OCI-LY7 (cell line): ENCODE data around the gene FSHR. TPM values are rescaled to one million over a fixed set of nuclear protein-coding genes. Genes with fewer than 3 reads are reported as not detected.

Experiments used
- BruUV-seq: library from RNA; stranded (reverse); fragments of 400-500 nt; replicated peaks from 2 replicates; lab custom pipeline; 2021; lab: Mats Ljungman, UMichigan
- CTCF ChIA-PET: fragments of 300-600 bp; sonication (Branson Sonifier 250); formaldehyde crosslinking; loops from one replicate; lab custom pipeline; 2022; ENCODE audit warnings: antibody characterized with exemption; ENCODE audit not compliant: unreplicated experiment; lab: Charles Lee
- POLR2A ChIA-PET: fragments of 300-600 bp; sonication (Branson Sonifier 250); formaldehyde crosslinking; loops from one replicate; lab custom pipeline; 2022; ENCODE audit warnings: antibody characterized with exemption; lab: Charles Lee
- DNase-seq: peaks from one replicate; pipeline ENCODE4 v3.0.0-alpha.2; 2015; ENCODE audit warnings: low spot score
- H2AFZ ChIP-seq: fragments of 200-600 bp; sonication (generic), shearing (Covaris generic); 2 replicates; pipeline ENCODE4 v1.6.1; 2014; ENCODE audit warnings: mild to moderate bottlenecking, antibody characterized with exemption, low read length, moderate library complexity
- H3K27ac ChIP-seq: fragments of 200-600 bp; sonication (generic); 2 replicates; pipeline ENCODE4 v1.5.1; 2014; ENCODE audit warnings: mixed run types, low read depth, mild to moderate bottlenecking, moderate library complexity, low read length, inconsistent platforms; ENCODE audit not compliant: poor library complexity, severe bottlenecking
- H3K36me3 ChIP-seq: fragments of 200-600 bp; sonication (generic); 2 replicates; pipeline ENCODE4 v1.6.1; 2014; ENCODE audit warnings: mild to moderate bottlenecking, antibody characterized with exemption, low read length, moderate library complexity, mixed read lengths; ENCODE audit not compliant: insufficient read depth
- H3K4me1 ChIP-seq: fragments of 200-600 bp; sonication (generic); 2 replicates; pipeline ENCODE4 v1.5.1; 2014; ENCODE audit warnings: mild to moderate bottlenecking, low read length; ENCODE audit not compliant: insufficient read depth, poor library complexity, severe bottlenecking
- H3K4me2 ChIP-seq: fragments of 200-600 bp; sonication (generic); 2 replicates; pipeline ENCODE4 v1.6.1; 2014; ENCODE audit warnings: mild to moderate bottlenecking, low read length
- H3K4me3 ChIP-seq: fragments of 200-600 bp; sonication (generic); 2 replicates; pipeline ENCODE4 v1.5.1; 2014; ENCODE audit warnings: mild to moderate bottlenecking, low read depth, low read length; ENCODE audit not compliant: poor library complexity, severe bottlenecking
- H3K79me2 ChIP-seq: fragments of 200-600 bp; sonication (generic); 2 replicates; pipeline ENCODE4 v1.6.1; 2016; ENCODE audit warnings: low read depth, mild to moderate bottlenecking, low read length, moderate library complexity, mixed read lengths; ENCODE audit not compliant: insufficient read depth
- H3K9me2 ChIP-seq: fragments of 200-600 bp; sonication (generic); 2 replicates; pipeline ENCODE4 v1.6.1; 2016; ENCODE audit warnings: mild to moderate bottlenecking, low read length, mixed read lengths; ENCODE audit not compliant: insufficient read depth
- H3K9me3 ChIP-seq: fragments of 200-600 bp; sonication (generic); 2 replicates; pipeline ENCODE4 v1.6.1; 2014; ENCODE audit warnings: mild to moderate bottlenecking, mixed run types, low read length, mixed read lengths
- H4K20me1 ChIP-seq: fragments of 200-600 bp; sonication (generic); 2 replicates; pipeline ENCODE4 v1.6.1; 2014; ENCODE audit warnings: mild to moderate bottlenecking, antibody characterized with exemption, low read length, moderate library complexity, mixed read lengths; ENCODE audit not compliant: insufficient read depth
- CTCF ChIP-seq: fragments of 200-600 bp; sonication (generic); conservative IDR thresholded peaks from 2 replicates; pipeline ENCODE4 v1.5.1; 2014; ENCODE audit warnings: mild to moderate bottlenecking, antibody characterized with exemption, low read length, moderate library complexity, mixed read lengths
- EZH2phosphoT487 ChIP-seq: fragments of 200-600 bp; sonication (generic); IDR thresholded peaks from 2 replicates; pipeline ENCODE4 v1.6.1; 2018; ENCODE audit warnings: low read depth, borderline replicate concordance, mild to moderate bottlenecking, mixed run types, antibody characterized with exemption, low read length, moderate library complexity, mixed read lengths
- intact Hi-C: fragments of 100-400 bp; cut with micrococcal nuclease; formaldehyde crosslinking; loops from one replicate; pipeline ENCODE4 v1.10.0; 2022; ENCODE audit not compliant: unreplicated experiment
- total RNA-seq, 2 experiments: library from RNA; depleted of rRNA in 1 of 2; stranded (reverse); fragments of >200 nt in 1 of 2; shearing (Covaris generic) in 1 of 2; gene quantifications; 2 replicates each; pipeline ENCODE4 v1.2.3, GENCODE V29; 2014 to 2022

FSHR gene
- total RNA-seq, 2 experiments from 2014 or later: not detected

GRCh38 chr2:48946449-48947048 lies 207.8 kb downstream of the FSHR start:
- BruUV-seq: no TSS peak
- H4K20me1 ChIP-seq: no peaks in the 10 kb centered on the region
- no peaks in the 10 kb centered on the region for H3K9me3 ChIP-seq
- H3K4me3 ChIP-seq: no peak overlapping the region
- intact Hi-C loops: loop anchor here (2.0 to 5.0 kb wide), 3 partner anchors 546 to 1456 kb away; no protein-coding TSS in a partner anchor
- no peaks in the 10 kb centered on the region for H3K4me1 ChIP-seq
- no peaks in the 10 kb centered on the region for H3K9me2 ChIP-seq
- H3K27ac ChIP-seq: no peak overlapping the region
- H2AFZ ChIP-seq: no peak overlapping the region
- peak; percentile 63 for DNase-seq
- CTCF ChIA-PET: no interaction called here
- POLR2A ChIA-PET: interaction anchor here (0.6 kb wide), 3 partner anchors 14 to 1548 kb away, joined by 3 to 4 read pairs (median 3); no protein-coding TSS in a partner anchor
- H3K79me2 ChIP-seq: no peaks in the 10 kb centered on the region
- TF ChIP-seq EZH2phosphoT487 (no peak), CTCF (peak; percentile 96)
- H3K4me2 ChIP-seq: no peak overlapping the region
- no peaks in the 10 kb centered on the region for H3K36me3 ChIP-seq

- Histone ChIP-seq H2AFZ (no peak overlapping the region), H3K9me2 (no peaks in the 10 kb centered on the region), H4K20me1 (no peaks in the 10 kb centered on the region), H3K4me1 (no peaks in the 10 kb centered on the region), H3K4me3 (no peak overlapping the region), H3K9me3 (no peaks in the 10 kb centered on the region), H3K36me3 (no peaks in the 10 kb centered on the region), H3K4me2 (no peak overlapping the region), H3K27ac (no peak overlapping the region), H3K79me2 (no peaks in the 10 kb centered on the region)
- DNase-seq: no peak
- no TSS peak for BruUV-seq
- POLR2A ChIA-PET: interaction anchor here (0.5 kb wide), 1 partner anchor 43 kb away, joined by 3 read pairs; no protein-coding TSS in a partner anchor
- CTCF ChIA-PET: no interaction called here
- intact Hi-C loops: loop anchor here (5.0 kb wide), 2 partner anchors 547 to 1457 kb away; no protein-coding TSS in a partner anchor
- TF ChIP-seq CTCF (no peak), EZH2phosphoT487 (no peak)
These were observed 209.4 kb downstream of the FSHR start for GRCh38 chr2:48944956-48945355.

- H3K9me3 ChIP-seq: no peaks in the 10 kb centered on the region
- no peaks in the 10 kb centered on the region for H3K36me3 ChIP-seq
- no peak overlapping the region for H3K4me2 ChIP-seq
- no peak overlapping the region for H3K4me3 ChIP-seq
- no TSS peak for BruUV-seq
- TF ChIP-seq EZH2phosphoT487: no peak
- TF ChIP-seq CTCF: no peak
- H3K27ac ChIP-seq: no peak overlapping the region
- H4K20me1 ChIP-seq: no peaks in the 10 kb centered on the region
- no peak for DNase-seq
- H3K79me2 ChIP-seq: no peaks in the 10 kb centered on the region
- intact Hi-C loops: no loop called here
- POLR2A ChIA-PET: no interaction called here
- H3K4me1 ChIP-seq: no peaks in the 10 kb centered on the region
- H2AFZ ChIP-seq: no peak overlapping the region
- CTCF ChIA-PET: no interaction called here
- no peaks in the 10 kb centered on the region for H3K9me2 ChIP-seq
These were observed 210.9 kb downstream of the FSHR start for GRCh38 chr2:48943436-48943835.
